Measurements from ENCODE around the gene GABRB3.

The GABRB3 gene

GRCh38 chr15:26771578-26772153 lies 1.2 kb downstream of the GABRB3 start:
- Histone ChIP-seq H3K4me1 (ENCODE audit: control insufficient read depth, insufficient read depth, low read length) (peaks cover 17% of the 10 kb centered on the region), H3K27ac (ENCODE audit: low read length) (no peak overlapping the region), H3K4me3 (ENCODE audit: low read length in 2 of 2) (peak overlapping the region; percentile 46 to 60), H3K9ac (ENCODE audit: low read length in 2 of 2) (no peak overlapping the region), H3K9me3 (ENCODE audit: control insufficient read depth in 2 of 2, low read length in 2 of 2) (no peaks in the 10 kb centered on the region), H3K36me3 (ENCODE audit: control insufficient read depth in 2 of 2, insufficient read depth in 2 of 2, low read length in 2 of 2) (no peaks in the 10 kb centered on the region), H3K27me3 (ENCODE audit: control insufficient read depth in 1 of 2, insufficient read depth in 2 of 2, low read length in 2 of 2) (peaks cover 23 to 34% of the 10 kb centered on the region in 2 donors)

GRCh38 chr15:26771168-26771567 lies 1.7 kb downstream of the GABRB3 start:
- Histone ChIP-seq H3K4me1 (ENCODE audit: control insufficient read depth, insufficient read depth, low read length) (peaks cover 17% of the 10 kb centered on the region), H3K27me3 (ENCODE audit: control insufficient read depth in 1 of 2, insufficient read depth in 2 of 2, low read length in 2 of 2) (peaks cover 23 to 34% of the 10 kb centered on the region in 2 donors), H3K9me3 (ENCODE audit: control insufficient read depth in 2 of 2, low read length in 2 of 2) (no peaks in the 10 kb centered on the region), H3K9ac (ENCODE audit: low read length in 2 of 2) (no peak overlapping the region), H3K4me3 (ENCODE audit: low read length in 2 of 2) (no peak overlapping the region), H3K27ac (ENCODE audit: low read length) (no peak overlapping the region), H3K36me3 (ENCODE audit: control insufficient read depth in 2 of 2, insufficient read depth in 2 of 2, low read length in 2 of 2) (no peaks in the 10 kb centered on the region)

GRCh38 chr15:26767169-26767670 lies 5.6 kb downstream of the GABRB3 start:
- no peaks in the 10 kb centered on the region for H3K9me3 ChIP-seq (ENCODE audit: control insufficient read depth in 2 of 2, low read length in 2 of 2)
- H3K9ac ChIP-seq (ENCODE audit: low read length in 2 of 2): no peak overlapping the region
- H3K36me3 ChIP-seq (ENCODE audit: control insufficient read depth in 2 of 2, insufficient read depth in 2 of 2, low read length in 2 of 2): no peaks in the 10 kb centered on the region
- H3K27me3 ChIP-seq (ENCODE audit: control insufficient read depth in 1 of 2, insufficient read depth in 2 of 2, low read length in 2 of 2): peaks cover 15 to 26% of the 10 kb centered on the region in 2 donors
- no peak overlapping the region for H3K4me3 ChIP-seq (ENCODE audit: low read length in 2 of 2)
- peaks cover 9% of the 10 kb centered on the region for H3K4me1 ChIP-seq (ENCODE audit: control insufficient read depth, insufficient read depth, low read length)
- H3K27ac ChIP-seq (ENCODE audit: low read length): no peak overlapping the region

GRCh38 chr15:26766262-26766661 lies 6.6 kb downstream of the GABRB3 start:
- H3K4me1 ChIP-seq (ENCODE audit: control insufficient read depth, insufficient read depth, low read length): no peaks in the 10 kb centered on the region
- H3K36me3 ChIP-seq (ENCODE audit: control insufficient read depth in 2 of 2, insufficient read depth in 2 of 2, low read length in 2 of 2): no peaks in the 10 kb centered on the region
- no peak overlapping the region for H3K9ac ChIP-seq (ENCODE audit: low read length in 2 of 2)
- H3K27ac ChIP-seq (ENCODE audit: low read length): no peak overlapping the region
- peaks cover 11 to 17% of the 10 kb centered on the region in 2 donors for H3K27me3 ChIP-seq (ENCODE audit: control insufficient read depth in 1 of 2, insufficient read depth in 2 of 2, low read length in 2 of 2)
- H3K9me3 ChIP-seq (ENCODE audit: control insufficient read depth in 2 of 2, low read length in 2 of 2): no peaks in the 10 kb centered on the region
- H3K4me3 ChIP-seq (ENCODE audit: low read length in 2 of 2): no peak overlapping the region

- H3K9me3 ChIP-seq (ENCODE audit: control insufficient read depth in 2 of 2, low read length in 2 of 2): no peaks in the 10 kb centered on the region
- no peak overlapping the region for H3K9ac ChIP-seq (ENCODE audit: low read length in 2 of 2)
- H3K27ac ChIP-seq (ENCODE audit: low read length): no peak overlapping the region
- H3K27me3 ChIP-seq (ENCODE audit: control insufficient read depth in 1 of 2, insufficient read depth in 2 of 2, low read length in 2 of 2): peaks cover 0 to 3% of the 10 kb centered on the region in 2 donors
- no peak overlapping the region for H3K4me3 ChIP-seq (ENCODE audit: low read length in 2 of 2)
- no peaks in the 10 kb centered on the region for H3K36me3 ChIP-seq (ENCODE audit: control insufficient read depth in 2 of 2, insufficient read depth in 2 of 2, low read length in 2 of 2)
- no peaks in the 10 kb centered on the region for H3K4me1 ChIP-seq (ENCODE audit: control insufficient read depth, insufficient read depth, low read length)
These were observed 12.9 kb downstream of the GABRB3 start for GRCh38 chr15:26759986-26760385.

GRCh38 chr15:26758079-26758478 lies 14.8 kb downstream of the GABRB3 start:
- Histone ChIP-seq H3K27me3 (ENCODE audit: control insufficient read depth in 1 of 2, insufficient read depth in 2 of 2, low read length in 2 of 2) (peaks cover 0 to 3% of the 10 kb centered on the region in 2 donors), H3K9ac (ENCODE audit: low read length in 2 of 2) (no peak overlapping the region), H3K4me1 (ENCODE audit: control insufficient read depth, insufficient read depth, low read length) (no peaks in the 10 kb centered on the region), H3K9me3 (ENCODE audit: control insufficient read depth in 2 of 2, low read length in 2 of 2) (no peaks in the 10 kb centered on the region), H3K4me3 (ENCODE audit: low read length in 2 of 2) (no peak overlapping the region), H3K27ac (ENCODE audit: low read length) (no peak overlapping the region), H3K36me3 (ENCODE audit: control insufficient read depth in 2 of 2, insufficient read depth in 2 of 2, low read length in 2 of 2) (no peaks in the 10 kb centered on the region)

GRCh38 chr15:26757141-26757540 lies 15.7 kb downstream of the GABRB3 start:
- no peak overlapping the region for H3K27ac ChIP-seq (ENCODE audit: low read length)
- H3K4me1 ChIP-seq (ENCODE audit: control insufficient read depth, insufficient read depth, low read length): no peaks in the 10 kb centered on the region
- H3K36me3 ChIP-seq (ENCODE audit: control insufficient read depth in 2 of 2, insufficient read depth in 2 of 2, low read length in 2 of 2): no peaks in the 10 kb centered on the region
- H3K9me3 ChIP-seq (ENCODE audit: control insufficient read depth in 2 of 2, low read length in 2 of 2): no peaks in the 10 kb centered on the region
- no peak overlapping the region for H3K4me3 ChIP-seq (ENCODE audit: low read length in 2 of 2)
- H3K27me3 ChIP-seq (ENCODE audit: control insufficient read depth in 1 of 2, insufficient read depth in 2 of 2, low read length in 2 of 2): no peaks in the 10 kb centered on the region
- no peak overlapping the region for H3K9ac ChIP-seq (ENCODE audit: low read length in 2 of 2)

- no peak overlapping the region for H3K9ac ChIP-seq (ENCODE audit: low read length in 2 of 2)
- no peaks in the 10 kb centered on the region for H3K27me3 ChIP-seq (ENCODE audit: control insufficient read depth in 1 of 2, insufficient read depth in 2 of 2, low read length in 2 of 2)
- no peaks in the 10 kb centered on the region for H3K36me3 ChIP-seq (ENCODE audit: control insufficient read depth in 2 of 2, insufficient read depth in 2 of 2, low read length in 2 of 2)
- no peaks in the 10 kb centered on the region for H3K4me1 ChIP-seq (ENCODE audit: control insufficient read depth, insufficient read depth, low read length)
- no peak overlapping the region for H3K4me3 ChIP-seq (ENCODE audit: low read length in 2 of 2)
- H3K9me3 ChIP-seq (ENCODE audit: control insufficient read depth in 2 of 2, low read length in 2 of 2): no peaks in the 10 kb centered on the region
- H3K27ac ChIP-seq (ENCODE audit: low read length): no peak overlapping the region
These were observed 28.0 kb downstream of the GABRB3 start for GRCh38 chr15:26744894-26745293.

GRCh38 chr15:26739791-26740190 lies 33.1 kb downstream of the GABRB3 start:
- Histone ChIP-seq H3K9me3 (ENCODE audit: control insufficient read depth in 2 of 2, low read length in 2 of 2) (no peaks in the 10 kb centered on the region), H3K27ac (ENCODE audit: low read length) (no peak overlapping the region), H3K4me1 (ENCODE audit: control insufficient read depth, insufficient read depth, low read length) (no peaks in the 10 kb centered on the region), H3K9ac (ENCODE audit: low read length in 2 of 2) (no peak overlapping the region), H3K36me3 (ENCODE audit: control insufficient read depth in 2 of 2, insufficient read depth in 2 of 2, low read length in 2 of 2) (no peaks in the 10 kb centered on the region), H3K27me3 (ENCODE audit: control insufficient read depth in 1 of 2, insufficient read depth in 2 of 2, low read length in 2 of 2) (peaks cover 0 to 2% of the 10 kb centered on the region in 2 donors), H3K4me3 (ENCODE audit: low read length in 2 of 2) (no peak overlapping the region)

- Histone ChIP-seq H3K27me3 (ENCODE audit: control insufficient read depth in 1 of 2, insufficient read depth in 2 of 2, low read length in 2 of 2) (peaks cover 0 to 2% of the 10 kb centered on the region in 2 donors), H3K9me3 (ENCODE audit: control insufficient read depth in 2 of 2, low read length in 2 of 2) (no peaks in the 10 kb centered on the region), H3K9ac (ENCODE audit: low read length in 2 of 2) (no peak overlapping the region), H3K36me3 (ENCODE audit: control insufficient read depth in 2 of 2, insufficient read depth in 2 of 2, low read length in 2 of 2) (no peaks in the 10 kb centered on the region), H3K4me1 (ENCODE audit: control insufficient read depth, insufficient read depth, low read length) (no peaks in the 10 kb centered on the region), H3K27ac (ENCODE audit: low read length) (no peak overlapping the region), H3K4me3 (ENCODE audit: low read length in 2 of 2) (no peak overlapping the region)
These were observed 33.9 kb downstream of the GABRB3 start for GRCh38 chr15:26738996-26739395.

GRCh38 chr15:26736502-26737248 lies 36.2 kb downstream of the GABRB3 start:
- H3K9ac ChIP-seq (ENCODE audit: low read length in 2 of 2): no peak overlapping the region
- no peaks in the 10 kb centered on the region for H3K36me3 ChIP-seq (ENCODE audit: control insufficient read depth in 2 of 2, insufficient read depth in 2 of 2, low read length in 2 of 2)
- H3K4me1 ChIP-seq (ENCODE audit: control insufficient read depth, insufficient read depth, low read length): no peaks in the 10 kb centered on the region
- H3K27ac ChIP-seq (ENCODE audit: low read length): no peak overlapping the region
- H3K27me3 ChIP-seq (ENCODE audit: control insufficient read depth in 1 of 2, insufficient read depth in 2 of 2, low read length in 2 of 2): peaks cover 0 to 2% of the 10 kb centered on the region in 2 donors
- H3K9me3 ChIP-seq (ENCODE audit: control insufficient read depth in 2 of 2, low read length in 2 of 2): peaks cover 0 to 3% of the 10 kb centered on the region in 2 donors
- no peak overlapping the region for H3K4me3 ChIP-seq (ENCODE audit: low read length in 2 of 2)

Measured in stomach smooth muscle (tissue), 2 donors.